K562 (cell line): Measurements from ENCODE around the gene NFKBIB. TPM values are rescaled to one million over a fixed set of nuclear protein-coding genes. Genes with fewer than 3 reads are reported as not detected.

Experiments used
- CBFA2T3 ChIP-seq: fragments of 450-650 bp; IDR thresholded peaks from 2 replicates; pipeline ENCODE4 v1.6.1; 2017
- CBX8 ChIP-seq: fragments of 200-600 bp; sonication (generic); IDR thresholded peaks from 2 replicates; pipeline ENCODE4 v1.6.1; 2012; ENCODE audit warnings: borderline replicate concordance, mixed run types, low read depth, mild to moderate bottlenecking, moderate library complexity, mixed read lengths, low read length, control low read depth, inconsistent platforms; ENCODE audit not compliant: poor library complexity, severe bottlenecking; ENCODE audit errors: extremely low read depth
- CEBPB ChIP-seq: fragments of 450-650 bp; IDR thresholded peaks from 2 replicates; pipeline ENCODE4 v1.6.1; 2016; ENCODE audit warnings: missing genetic modification characterization, missing compliant biosample characterization
- MYNN ChIP-seq, 2 experiments: sonication (generic); formaldehyde crosslinking in 1 of 2; IDR thresholded peaks; 2 replicates each; pipeline versions ENCODE4 v1.5.0 to v1.6.1; 2016 to 2020; ENCODE audit warnings: antibody characterized with exemption in 1 of 2, missing genetic modification reagents in 1 of 2
- POLR2A ChIP-seq: fragments of 450-650 bp; conservative IDR thresholded peaks from 2 replicates; pipeline ENCODE4 v1.6.1; 2016
- PURB ChIP-seq: sonication (generic); formaldehyde crosslinking; IDR thresholded peaks from 2 replicates; pipeline ENCODE4 v1.9.0; 2021; ENCODE audit warnings: low read depth, mild to moderate bottlenecking, missing genetic modification reagents
- RBM14 ChIP-seq: fragments of 200-400 bp; formaldehyde crosslinking; IDR thresholded peaks from 2 replicates; pipeline ENCODE4 v1.6.1; 2018; ENCODE audit warnings: low read depth, mild to moderate bottlenecking, low read length, moderate library complexity, borderline replicate concordance; ENCODE audit not compliant: insufficient read depth
- RFX1 ChIP-seq: fragments of 450-650 bp; IDR thresholded peaks from 2 replicates; pipeline ENCODE4 v1.6.1; 2016; ENCODE audit warnings: mild to moderate bottlenecking, moderate library complexity
- TCFL5 ChIP-seq: fragments of 250-450 bp; sonication (Bioruptor Pico); conservative IDR thresholded peaks from 2 replicates; pipeline ENCODE4 v1.6.1; 2021; ENCODE audit warnings: mild to moderate bottlenecking, moderate library complexity, matching md5 sums
- ZNF444 ChIP-seq: fragments of 250-450 bp; sonication (Bioruptor Pico); IDR thresholded peaks from 2 replicates; pipeline ENCODE4 v1.4.0; 2020; ENCODE audit warnings: mild to moderate bottlenecking, moderate library complexity
- ZNF699 ChIP-seq: fragments of 250-450 bp; sonication (Bioruptor Pico); IDR thresholded peaks from 2 replicates; pipeline ENCODE4 v1.8.0; 2021; ENCODE audit warnings: mild to moderate bottlenecking, moderate library complexity; ENCODE audit not compliant: insufficient replicate concordance
- ZNF830 ChIP-seq: fragments of 250-450 bp; sonication (Bioruptor Pico); IDR thresholded peaks from 2 replicates; pipeline ENCODE4 v1.5.0; 2021; ENCODE audit warnings: mild to moderate bottlenecking
- ZSCAN29 ChIP-seq: fragments of 450-650 bp; IDR thresholded peaks from 2 replicates; pipeline ENCODE4 v1.6.1; 2017
- polyA plus RNA-seq, 8 experiments: library from polyadenylated mRNA; depleted of rRNA in 4 of 8; stranded (reverse) in 5 of 8; unstranded in 3 of 8; fragments of >200 nt; fragmentation: Nextera tagmentation in 2 of 8; fragmentation: Illumina TruSeq in 1 of 8; extraction: Ambion mirVana in 2 of 8; extraction: Trizol in 1 of 8; gene quantifications; 2 replicates each; pipeline versions ENCODE4 v1.2.1 to v1.2.3, GENCODE V29; 2011 to 2014; ENCODE audit warnings: inconsistent platforms in 1 of 8, missing spikeins in 1 of 8
- total RNA-seq, 7 experiments: library from RNA; depleted of rRNA in 6 of 7; stranded (reverse); fragments of >200 nt in 6 of 7; fragmentation: Illumina TruSeq in 2 of 7; extraction: Trizol in 2 of 7; gene quantifications; 2 replicates each; pipeline versions ENCODE4 v1.2.1 to v1.2.3, GENCODE V29; 2011 to 2021; ENCODE audit warnings: low replicate concordance in 1 of 7
- TF ChIP-seq, protein P1 (sequence below), 2 experiments: fragments of 200-800 bp in 1 of 2; sonication (Bioruptor generic) in 1 of 2; sonication (generic) in 1 of 2; formaldehyde crosslinking in 1 of 2; IDR thresholded peaks in 1 of 2; conservative IDR thresholded peaks in 1 of 2; 2 replicates each; pipeline versions ENCODE4 v1.5.0 to v1.6.1; 2016 to 2020; ENCODE audit warnings: missing compliant biosample characterization in 1 of 2, missing genetic modification characterization in 1 of 2, missing genetic modification reagents in 1 of 2
- TF ChIP-seq, protein P2 (sequence below): fragments of 450-650 bp; formaldehyde crosslinking; IDR thresholded peaks from 2 replicates; pipeline ENCODE4 v1.4.0; 2020; ENCODE audit warnings: mild to moderate bottlenecking, mixed read lengths
- TF ChIP-seq, protein P3 (sequence below), 3 experiments: fragments of 200-800 bp in 1 of 3; fragments of 250-450 bp in 1 of 3; fragments of 450-650 bp in 1 of 3; sonication (Bioruptor Pico) in 1 of 3; sonication (Bioruptor generic) in 1 of 3; formaldehyde crosslinking in 1 of 3; IDR thresholded peaks; 2 replicates each; pipeline versions ENCODE4 v1.6.1 to v1.8.0; 2016 to 2022; ENCODE audit warnings: mild to moderate bottlenecking in 2 of 3, missing genetic modification characterization in 2 of 3, missing compliant biosample characterization in 1 of 3, moderate library complexity in 1 of 3
- TF ChIP-seq, protein P4 (sequence below): fragments of 250-450 bp; sonication (Bioruptor Pico); IDR thresholded peaks from 2 replicates; pipeline ENCODE4 v1.8.0; 2022; ENCODE audit warnings: moderate library complexity, mild to moderate bottlenecking, inconsistent platforms

The NFKBIB gene
- total and polyA plus RNA-seq, 9 of the 15 experiments (the other 6 are each of a cell fraction or from before 2014, with no cell fraction given): 1.5 to 44.9 (median 10.4) TPM

DNA sequence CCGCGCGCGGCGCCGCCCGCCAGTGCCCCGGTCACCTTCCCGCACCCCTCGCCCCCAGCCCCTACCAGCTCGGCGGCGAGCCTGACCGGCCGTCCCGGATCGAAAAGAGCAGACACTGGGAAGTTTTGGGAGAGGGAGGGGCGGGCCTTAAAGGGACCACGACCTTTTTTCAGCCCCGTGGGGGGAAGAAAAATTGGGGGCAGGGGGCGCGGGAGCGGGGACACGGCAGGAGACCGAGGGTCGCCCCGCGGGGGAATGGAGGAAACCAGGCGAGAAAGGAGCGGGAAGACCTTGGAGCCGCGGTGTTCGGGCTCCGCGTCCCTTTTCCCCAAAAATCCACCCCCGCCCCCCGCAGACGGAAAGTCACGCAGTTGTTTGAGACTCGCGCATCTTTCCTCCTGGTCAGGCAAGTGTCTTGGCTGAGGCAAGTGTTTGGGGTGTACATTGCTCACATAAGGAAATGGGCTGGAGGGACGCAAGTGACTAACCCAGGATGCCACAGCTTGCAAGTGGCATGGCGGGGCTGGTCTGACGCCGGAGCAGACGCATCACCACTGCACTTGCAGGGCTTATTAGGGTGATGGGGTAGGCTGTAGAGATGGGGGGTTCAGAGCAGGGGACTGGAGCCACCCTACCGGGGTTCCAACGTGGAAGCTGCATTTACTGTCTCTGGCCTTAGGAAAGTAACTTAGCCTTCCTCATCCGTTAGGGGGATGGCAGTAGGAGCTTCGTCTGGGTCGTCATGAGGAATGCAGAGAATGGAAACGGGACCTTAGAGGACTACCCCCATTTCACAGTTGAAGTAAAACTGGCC lies 47.3 kb upstream of the NFKBIB start (continued):
- TF ChIP-seq, protein P1, sequence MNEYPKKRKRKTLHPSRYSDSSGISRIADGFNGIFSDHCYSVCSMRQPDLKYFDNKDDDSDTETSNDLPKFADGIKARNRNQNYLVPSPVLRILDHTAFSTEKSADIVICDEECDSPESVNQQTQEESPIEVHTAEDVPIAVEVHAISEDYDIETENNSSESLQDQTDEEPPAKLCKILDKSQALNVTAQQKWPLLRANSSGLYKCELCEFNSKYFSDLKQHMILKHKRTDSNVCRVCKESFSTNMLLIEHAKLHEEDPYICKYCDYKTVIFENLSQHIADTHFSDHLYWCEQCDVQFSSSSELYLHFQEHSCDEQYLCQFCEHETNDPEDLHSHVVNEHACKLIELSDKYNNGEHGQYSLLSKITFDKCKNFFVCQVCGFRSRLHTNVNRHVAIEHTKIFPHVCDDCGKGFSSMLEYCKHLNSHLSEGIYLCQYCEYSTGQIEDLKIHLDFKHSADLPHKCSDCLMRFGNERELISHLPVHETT (CRISPR knock-in tag; conservative IDR thresholded peaks at IDR 0.05 in 1 of 2, IDR thresholded peaks at IDR 0.05 in 1 of 2): peak in 1 of 2 experiments; percentile 96; a peak in 2 of 4 replicates
- TF ChIP-seq, protein P2, sequence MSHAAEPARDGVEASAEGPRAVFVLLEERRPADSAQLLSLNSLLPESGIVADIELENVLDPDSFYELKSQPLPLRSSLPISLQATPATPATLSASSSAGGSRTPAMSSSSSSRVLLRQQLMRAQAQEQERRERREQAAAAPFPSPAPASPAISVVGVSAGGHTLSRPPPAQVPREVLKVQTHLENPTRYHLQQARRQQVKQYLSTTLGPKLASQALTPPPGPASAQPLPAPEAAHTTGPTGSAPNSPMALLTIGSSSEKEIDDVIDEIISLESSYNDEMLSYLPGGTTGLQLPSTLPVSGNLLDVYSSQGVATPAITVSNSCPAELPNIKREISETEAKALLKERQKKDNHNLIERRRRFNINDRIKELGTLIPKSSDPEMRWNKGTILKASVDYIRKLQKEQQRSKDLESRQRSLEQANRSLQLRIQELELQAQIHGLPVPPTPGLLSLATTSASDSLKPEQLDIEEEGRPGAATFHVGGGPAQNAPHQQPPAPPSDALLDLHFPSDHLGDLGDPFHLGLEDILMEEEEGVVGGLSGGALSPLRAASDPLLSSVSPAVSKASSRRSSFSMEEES (CRISPR knock-in tag): no peak
- TF ChIP-seq, protein P3, sequence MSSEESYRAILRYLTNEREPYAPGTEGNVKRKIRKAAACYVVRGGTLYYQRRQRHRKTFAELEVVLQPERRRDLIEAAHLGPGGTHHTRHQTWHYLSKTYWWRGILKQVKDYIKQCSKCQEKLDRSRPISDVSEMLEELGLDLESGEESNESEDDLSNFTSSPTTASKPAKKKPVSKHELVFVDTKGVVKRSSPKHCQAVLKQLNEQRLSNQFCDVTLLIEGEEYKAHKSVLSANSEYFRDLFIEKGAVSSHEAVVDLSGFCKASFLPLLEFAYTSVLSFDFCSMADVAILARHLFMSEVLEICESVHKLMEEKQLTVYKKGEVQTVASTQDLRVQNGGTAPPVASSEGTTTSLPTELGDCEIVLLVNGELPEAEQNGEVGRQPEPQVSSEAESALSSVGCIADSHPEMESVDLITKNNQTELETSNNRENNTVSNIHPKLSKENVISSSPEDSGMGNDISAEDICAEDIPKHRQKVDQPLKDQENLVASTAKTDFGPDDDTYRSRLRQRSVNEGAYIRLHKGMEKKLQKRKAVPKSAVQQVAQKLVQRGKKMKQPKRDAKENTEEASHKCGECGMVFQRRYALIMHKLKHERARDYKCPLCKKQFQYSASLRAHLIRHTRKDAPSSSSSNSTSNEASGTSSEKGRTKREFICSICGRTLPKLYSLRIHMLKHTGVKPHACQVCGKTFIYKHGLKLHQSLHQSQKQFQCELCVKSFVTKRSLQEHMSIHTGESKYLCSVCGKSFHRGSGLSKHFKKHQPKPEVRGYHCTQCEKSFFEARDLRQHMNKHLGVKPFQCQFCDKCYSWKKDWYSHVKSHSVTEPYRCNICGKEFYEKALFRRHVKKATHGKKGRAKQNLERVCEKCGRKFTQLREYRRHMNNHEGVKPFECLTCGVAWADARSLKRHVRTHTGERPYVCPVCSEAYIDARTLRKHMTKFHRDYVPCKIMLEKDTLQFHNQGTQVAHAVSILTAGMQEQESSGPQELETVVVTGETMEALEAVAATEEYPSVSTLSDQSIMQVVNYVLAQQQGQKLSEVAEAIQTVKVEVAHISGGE (CRISPR knock-in tag; IDR thresholded peaks at IDR 0.05): no peak; a peak in 1 of 6 replicates
- TF ChIP-seq, protein P4, sequence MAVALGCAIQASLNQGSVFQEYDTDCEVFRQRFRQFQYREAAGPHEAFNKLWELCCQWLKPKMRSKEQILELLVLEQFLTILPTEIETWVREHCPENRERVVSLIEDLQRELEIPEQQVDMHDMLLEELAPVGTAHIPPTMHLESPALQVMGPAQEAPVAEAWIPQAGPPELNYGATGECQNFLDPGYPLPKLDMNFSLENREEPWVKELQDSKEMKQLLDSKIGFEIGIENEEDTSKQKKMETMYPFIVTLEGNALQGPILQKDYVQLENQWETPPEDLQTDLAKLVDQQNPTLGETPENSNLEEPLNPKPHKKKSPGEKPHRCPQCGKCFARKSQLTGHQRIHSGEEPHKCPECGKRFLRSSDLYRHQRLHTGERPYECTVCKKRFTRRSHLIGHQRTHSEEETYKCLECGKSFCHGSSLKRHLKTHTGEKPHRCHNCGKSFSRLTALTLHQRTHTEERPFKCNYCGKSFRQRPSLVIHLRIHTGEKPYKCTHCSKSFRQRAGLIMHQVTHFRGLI: no peak
- TF ChIP-seq CBFA2T3: no peak
- no peak for TF ChIP-seq CBX8
- TF ChIP-seq CEBPB: no peak
- no peak for TF ChIP-seq PURB
- TF ChIP-seq ZNF830 (CRISPR knock-in tag): no peak
- TF ChIP-seq ZNF699 (CRISPR knock-in tag): no peak
- no peak for TF ChIP-seq RBM14
- no peak for TF ChIP-seq ZNF444 (CRISPR knock-in tag)
- no peak for TF ChIP-seq MYNN (IDR thresholded peaks at IDR 0.05)
- no peak for TF ChIP-seq MYNN (CRISPR knock-in tag; IDR thresholded peaks at IDR 0.05)
- TF ChIP-seq TCFL5 (CRISPR knock-in tag): no peak
- TF ChIP-seq POLR2A: peak; percentile 50
- no peak for TF ChIP-seq ZSCAN29
- no peak for TF ChIP-seq RFX1
